GM12874 (cell line): ENCODE measurements around the gene SNCAIP.

Experiments used
- TF ChIP-seq, protein P1 (sequence below): IDR thresholded peaks from 2 replicates; pipeline ENCODE4 v1.5.1; 2011; ENCODE audit warnings: low read depth, mild to moderate bottlenecking, control low read depth, low read length, moderate library complexity; ENCODE audit not compliant: insufficient read depth

Gene SNCAIP

DNA sequence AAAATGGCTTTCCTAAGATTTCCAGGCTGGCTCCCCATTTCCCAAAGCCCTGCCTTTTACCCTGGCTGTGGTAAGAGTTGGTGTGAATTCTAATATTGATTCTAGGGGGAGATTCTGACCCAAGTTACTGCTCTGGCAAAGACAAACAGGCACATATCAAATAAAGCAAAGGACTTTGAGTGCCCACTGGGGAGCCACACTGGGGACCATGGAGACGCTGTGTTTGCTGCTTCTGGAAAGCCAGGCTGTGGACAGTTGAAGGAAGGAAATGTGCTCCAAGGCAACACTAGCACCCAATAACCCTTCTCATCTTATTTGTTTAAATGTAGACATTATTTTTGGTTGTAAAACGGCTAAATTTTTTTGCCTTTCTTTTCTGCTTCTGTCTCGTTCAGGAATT is 78.7 kb downstream of the SNCAIP start:
- TF ChIP-seq, protein P1, sequence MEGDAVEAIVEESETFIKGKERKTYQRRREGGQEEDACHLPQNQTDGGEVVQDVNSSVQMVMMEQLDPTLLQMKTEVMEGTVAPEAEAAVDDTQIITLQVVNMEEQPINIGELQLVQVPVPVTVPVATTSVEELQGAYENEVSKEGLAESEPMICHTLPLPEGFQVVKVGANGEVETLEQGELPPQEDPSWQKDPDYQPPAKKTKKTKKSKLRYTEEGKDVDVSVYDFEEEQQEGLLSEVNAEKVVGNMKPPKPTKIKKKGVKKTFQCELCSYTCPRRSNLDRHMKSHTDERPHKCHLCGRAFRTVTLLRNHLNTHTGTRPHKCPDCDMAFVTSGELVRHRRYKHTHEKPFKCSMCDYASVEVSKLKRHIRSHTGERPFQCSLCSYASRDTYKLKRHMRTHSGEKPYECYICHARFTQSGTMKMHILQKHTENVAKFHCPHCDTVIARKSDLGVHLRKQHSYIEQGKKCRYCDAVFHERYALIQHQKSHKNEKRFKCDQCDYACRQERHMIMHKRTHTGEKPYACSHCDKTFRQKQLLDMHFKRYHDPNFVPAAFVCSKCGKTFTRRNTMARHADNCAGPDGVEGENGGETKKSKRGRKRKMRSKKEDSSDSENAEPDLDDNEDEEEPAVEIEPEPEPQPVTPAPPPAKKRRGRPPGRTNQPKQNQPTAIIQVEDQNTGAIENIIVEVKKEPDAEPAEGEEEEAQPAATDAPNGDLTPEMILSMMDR, result no peak

DNA sequence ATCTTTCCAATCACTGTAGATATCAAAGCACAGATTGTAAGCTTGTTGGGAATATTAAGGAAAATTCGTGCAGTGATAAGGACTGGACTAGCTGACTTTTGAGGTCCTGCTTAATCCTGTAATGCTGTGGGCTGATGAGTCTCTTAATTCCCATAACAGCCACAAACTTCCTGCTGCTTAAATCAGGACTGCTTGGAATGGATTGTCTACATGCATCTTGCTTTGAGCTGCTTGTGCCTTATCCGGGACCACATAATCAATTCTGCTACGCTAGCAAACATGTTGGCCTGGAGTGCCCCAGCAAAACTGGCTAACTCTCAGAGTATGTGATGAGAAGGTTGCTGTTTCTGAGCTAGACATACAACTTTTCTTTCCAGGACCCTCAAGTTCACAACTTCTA is 79.6 kb downstream of the SNCAIP start:
- TF ChIP-seq, protein P1, result no peak

DNA sequence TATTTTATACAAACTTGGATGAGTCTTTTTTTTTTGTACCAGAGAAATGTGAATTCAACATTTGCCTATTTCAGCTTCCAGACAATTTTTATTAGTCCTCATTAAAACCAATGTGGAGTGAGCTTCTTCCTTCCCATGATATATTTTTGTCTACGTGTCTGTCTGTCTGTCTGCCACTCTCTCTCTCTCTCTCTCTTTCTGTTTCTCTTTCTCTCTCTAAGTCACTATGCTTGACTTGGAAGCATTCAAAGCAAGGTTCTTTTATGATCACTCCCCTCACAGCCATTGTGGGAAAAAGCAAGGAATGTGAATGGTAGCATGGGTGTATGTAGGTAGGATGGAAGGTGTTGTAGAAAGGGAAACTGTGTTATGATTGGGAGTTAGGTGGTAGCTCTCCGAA is 80.2 kb downstream of the SNCAIP start:
- TF ChIP-seq, protein P1, result no peak

DNA sequence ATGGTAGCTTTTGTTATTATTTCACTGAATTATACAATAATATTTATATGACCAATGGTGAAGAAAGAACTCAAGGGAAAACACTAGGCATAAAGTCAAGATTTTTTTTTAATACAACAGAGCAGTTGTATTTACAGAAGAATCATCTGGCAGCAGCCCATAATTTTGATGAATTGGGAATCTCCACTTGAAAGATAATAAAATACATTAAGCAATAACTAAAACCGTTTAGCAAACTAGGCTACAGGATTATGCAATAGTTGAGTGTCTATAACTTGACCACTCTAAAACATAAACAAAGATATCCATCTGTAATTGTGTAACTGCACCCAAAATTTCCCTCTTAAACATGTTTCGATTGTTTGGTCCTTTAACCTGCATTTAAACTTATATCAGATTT is 80.8 kb downstream of the SNCAIP start:
- TF ChIP-seq, protein P1, result no peak

DNA sequence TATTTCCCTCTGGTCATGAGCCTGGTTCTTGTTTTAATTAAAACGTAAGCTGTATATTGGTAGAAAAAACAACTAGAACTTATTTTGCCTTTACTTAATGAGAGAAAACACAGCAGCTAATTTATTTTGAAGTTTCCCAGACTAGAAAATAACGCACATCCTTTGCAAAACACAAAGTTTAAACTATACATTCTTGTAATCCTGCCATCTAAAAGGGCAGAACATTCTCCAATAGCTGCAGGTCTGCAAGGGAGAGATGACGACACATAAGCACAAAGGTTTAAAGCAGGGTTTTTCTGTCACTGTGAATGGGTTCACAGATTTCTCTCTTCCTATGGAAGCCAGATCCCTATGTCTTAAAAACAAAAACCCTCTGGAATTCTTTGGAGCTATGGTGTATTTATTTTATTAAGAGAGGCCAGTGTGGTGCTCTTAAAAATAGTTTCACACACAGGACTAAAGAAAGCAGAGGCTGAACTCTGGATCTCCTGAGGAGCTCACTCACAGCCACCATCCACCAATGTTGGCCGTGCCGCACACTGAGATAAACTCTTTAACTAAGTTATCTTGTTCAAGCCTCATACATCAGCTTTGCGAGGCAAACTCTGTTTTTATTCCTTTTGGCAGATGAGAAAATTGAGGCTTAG is 82.4 kb downstream of the SNCAIP start:
- TF ChIP-seq, protein P1, result no peak

DNA sequence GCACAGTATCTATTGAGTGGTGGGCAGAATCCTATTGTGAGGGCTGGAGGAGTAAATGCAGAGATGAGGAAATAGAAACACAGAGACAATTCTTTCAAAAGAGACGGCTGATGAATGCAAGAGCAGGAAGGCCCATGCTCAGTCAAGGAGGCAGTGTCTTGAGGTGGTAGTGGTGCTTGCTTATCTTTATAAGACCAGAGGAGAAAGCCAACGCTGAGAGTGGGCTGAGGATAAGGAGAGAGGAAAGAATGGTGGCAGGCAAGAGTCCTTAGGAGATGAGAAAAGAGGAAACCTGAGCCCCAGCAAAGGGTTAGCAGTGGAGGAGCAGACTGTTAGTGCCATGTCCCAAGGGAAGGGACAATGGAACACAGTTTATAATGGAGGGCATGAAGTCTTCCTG is 86.0 kb downstream of the SNCAIP start:
- TF ChIP-seq, protein P1, result no peak

DNA sequence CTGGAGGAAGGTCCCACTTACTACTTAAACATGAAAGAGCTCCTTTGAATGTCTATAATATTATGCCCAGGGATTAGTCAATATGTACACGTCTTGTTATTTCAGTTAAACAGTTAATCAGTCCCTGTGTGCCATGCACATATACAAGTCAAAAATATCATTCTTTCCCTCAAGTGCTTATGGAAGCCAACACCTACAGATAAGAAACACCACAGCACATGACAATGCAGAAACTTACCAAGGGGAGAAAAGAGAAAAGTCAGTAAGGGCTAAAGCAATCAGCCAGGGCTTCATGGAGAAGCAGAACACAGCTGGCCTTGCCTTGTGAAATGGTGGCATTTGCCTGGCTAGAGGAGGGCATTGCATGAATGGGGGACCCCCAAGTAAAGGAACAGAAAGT is 88.3 kb downstream of the SNCAIP start:
- TF ChIP-seq, protein P1, result no peak
